ENCODE results near the gene VTI1A.

The VTI1A gene

DNA sequence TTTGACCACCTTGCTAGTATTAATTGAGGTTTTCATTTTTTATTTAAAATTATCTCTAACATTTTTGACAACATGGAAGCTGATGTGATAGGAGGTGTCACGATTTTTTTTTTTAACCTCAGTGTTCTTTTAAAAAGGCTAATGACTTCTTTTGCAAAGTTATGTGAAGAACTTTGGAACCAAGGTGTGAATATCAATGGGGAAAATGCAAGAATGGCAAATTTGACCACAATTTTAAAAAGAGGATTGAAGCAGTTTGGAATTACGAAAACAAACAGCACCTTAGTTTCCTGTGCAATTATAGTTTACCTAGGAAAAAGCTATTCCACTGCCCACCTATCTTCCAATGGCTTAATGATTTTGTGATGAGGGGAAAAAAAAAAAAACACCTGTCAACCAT is 232.4 kb downstream of the VTI1A start:
- no peak for DNase-seq (ENCODE audit: low spot score)

- no peak for DNase-seq (ENCODE audit: low spot score)
Measured at GRCh38 chr10:112680586-112680985, 233.6 kb downstream of the VTI1A start.

DNA sequence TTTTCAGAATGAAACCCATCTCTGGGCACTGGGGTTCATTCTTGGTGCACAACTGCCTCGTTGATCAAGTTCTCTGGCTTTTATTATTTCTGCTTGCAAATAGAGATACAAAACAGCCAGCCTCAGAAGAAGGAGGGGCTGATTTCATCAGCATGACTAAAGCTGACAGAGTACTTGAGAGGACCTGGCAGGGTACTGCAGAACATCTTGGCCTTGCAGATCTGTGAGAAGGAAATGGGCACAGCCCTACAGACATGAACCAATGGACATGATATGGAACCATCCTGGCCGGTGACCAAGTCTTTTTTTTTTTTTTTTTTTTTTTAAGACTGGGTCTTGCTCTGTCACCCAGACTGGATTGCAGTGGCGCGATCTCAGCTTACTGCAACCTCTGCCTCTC is 240.6 kb downstream of the VTI1A start:
- DNase-seq (ENCODE audit: low spot score), result no peak

DNA sequence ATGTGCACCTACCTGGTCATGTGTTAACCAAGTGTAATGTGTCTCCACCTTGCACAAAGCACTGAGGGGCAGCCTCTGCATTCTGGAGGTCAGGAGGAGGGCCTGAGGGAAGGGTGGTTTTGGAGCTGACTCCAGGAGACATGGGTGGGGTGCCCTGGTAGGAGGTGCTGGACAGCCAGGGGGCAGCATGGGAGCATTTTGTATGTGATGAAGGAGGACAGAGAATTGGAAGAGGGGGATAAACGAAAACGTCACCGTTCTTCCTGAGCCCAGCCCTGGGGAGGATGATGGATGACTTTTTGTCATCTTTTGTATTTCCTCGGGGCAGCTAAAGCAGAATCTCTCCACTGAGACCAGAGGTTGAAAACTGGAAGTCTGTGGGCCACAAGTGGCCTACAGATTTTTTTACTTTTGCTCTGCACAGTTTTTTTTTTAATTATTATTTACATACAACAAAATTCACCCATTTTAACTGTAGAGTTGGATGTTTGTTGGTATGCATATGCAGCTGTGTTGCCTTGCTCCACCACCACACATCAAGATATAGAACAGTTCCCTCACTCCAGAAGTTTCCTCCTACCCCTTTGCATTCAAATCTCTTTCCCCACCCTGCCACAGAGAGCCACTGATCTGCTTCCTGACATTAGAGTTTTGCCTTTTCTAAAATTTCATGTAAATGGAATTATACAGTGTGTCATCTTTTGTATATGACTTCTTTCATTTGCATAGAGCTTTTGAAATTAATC is 242.5 kb downstream of the VTI1A start:
- DNase-seq (ENCODE audit: low spot score), result no peak

DNA sequence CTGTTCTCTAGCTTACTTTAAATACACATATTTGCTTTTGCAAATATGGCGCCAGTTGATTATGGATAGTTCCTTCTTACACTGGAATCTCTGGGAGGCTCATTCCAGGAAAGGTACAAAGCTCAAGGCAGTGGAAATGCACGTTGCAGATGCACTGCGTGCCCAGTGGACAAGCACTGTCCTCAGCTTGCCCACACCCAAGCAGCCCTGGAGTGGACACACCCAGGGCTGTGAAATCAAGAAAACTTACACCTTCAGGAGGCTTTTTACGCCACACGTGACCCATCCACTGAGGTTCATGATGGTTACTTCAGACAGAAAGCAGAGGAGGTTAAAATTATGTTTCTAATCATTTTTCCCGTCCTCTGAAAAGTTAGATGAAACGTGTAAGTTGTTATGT is 248.5 kb downstream of the VTI1A start:
- DNase-seq (ENCODE audit: low spot score), result no peak

GRCh38 chr10:112696592-112696991 is 249.6 kb downstream of the VTI1A start:
- DNase-seq (ENCODE audit: low spot score), result no peak

DNA sequence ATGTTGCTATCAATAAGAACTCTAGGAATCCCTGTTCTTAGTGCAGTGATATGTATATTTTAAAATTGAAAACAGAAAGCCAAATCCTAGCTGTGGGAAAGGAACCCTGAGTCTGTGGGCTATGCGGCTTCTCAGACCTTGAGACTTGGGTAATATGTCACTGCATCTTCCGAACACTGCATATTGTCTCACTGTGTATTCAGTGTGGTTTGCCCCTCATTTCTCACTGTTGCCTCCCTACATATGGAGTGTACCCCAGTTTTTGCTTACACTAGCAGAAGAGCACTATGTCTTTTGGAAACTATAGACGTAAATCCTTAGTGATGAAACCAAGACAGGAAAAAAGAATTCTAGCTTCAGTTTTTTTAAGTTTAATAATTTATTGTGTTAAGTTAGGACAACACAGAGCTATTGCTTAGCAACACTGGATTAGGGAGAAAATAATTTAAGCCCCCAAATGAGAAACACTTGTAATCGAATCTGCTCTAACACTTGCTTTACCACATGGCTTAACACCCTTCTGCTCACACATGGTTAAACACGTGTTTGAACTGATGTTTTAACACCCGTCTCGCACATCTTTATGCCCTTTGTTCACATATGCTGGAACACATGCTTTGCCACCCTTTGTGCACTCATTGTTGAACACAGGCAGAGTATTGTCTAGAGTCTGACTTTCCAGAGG is 251.3 kb downstream of the VTI1A start:
- DNase-seq (ENCODE audit: low spot score), result no peak

- no peak for DNase-seq (ENCODE audit: low spot score)
Measured at GRCh38 chr10:112698818-112699164, 251.8 kb downstream of the VTI1A start.

- DNase-seq (ENCODE audit: low spot score), result no peak
Measured at GRCh38 chr10:112700215-112700671, 253.2 kb downstream of the VTI1A start.

- no peak for DNase-seq (ENCODE audit: low spot score)
Measured at GRCh38 chr10:112701211-112701877, 254.3 kb downstream of the VTI1A start.

DNA sequence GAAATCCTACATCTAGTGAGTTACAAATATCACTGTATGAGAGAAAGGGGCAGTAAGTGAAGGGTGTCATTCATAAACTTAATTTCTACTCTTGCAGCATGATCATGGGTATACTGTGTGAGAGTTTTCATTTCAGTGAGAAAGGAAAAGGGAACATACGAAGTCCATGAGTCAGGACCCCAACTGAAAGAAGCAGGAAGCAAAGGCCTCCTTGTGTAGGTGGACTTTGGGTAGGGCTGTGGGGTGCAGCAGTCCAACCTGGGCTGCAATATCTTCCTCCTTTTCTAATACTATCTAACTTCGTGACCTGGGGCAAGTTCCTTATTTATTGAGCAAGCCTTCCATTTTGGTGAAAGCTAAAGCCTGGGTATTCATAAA is 254.9 kb downstream of the VTI1A start:
- no peak for DNase-seq (ENCODE audit: low spot score)

GRCh38 chr10:112706577-112706976 is 259.6 kb downstream of the VTI1A start:
- no peak for DNase-seq (ENCODE audit: low spot score)

DNA sequence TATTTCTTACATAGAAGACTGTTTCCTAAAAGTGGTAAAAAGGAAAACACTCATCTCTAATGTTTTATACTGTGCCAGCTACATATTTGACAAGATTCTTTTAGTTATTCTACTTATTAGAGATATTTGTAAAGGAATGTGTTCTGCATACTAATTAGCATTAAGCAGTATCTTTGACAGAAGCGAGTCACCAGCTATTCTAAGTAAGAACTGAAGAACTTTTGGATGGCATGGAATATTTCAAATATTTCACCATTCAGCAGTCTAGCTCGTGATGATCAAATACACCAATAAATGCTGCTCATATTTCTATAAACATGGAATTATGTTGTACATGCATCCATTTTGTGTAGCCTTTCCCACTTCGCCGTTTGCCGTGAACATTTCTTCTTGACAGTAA is 261.4 kb downstream of the VTI1A start:
- DNase-seq (ENCODE audit: low spot score), result no peak

DNA sequence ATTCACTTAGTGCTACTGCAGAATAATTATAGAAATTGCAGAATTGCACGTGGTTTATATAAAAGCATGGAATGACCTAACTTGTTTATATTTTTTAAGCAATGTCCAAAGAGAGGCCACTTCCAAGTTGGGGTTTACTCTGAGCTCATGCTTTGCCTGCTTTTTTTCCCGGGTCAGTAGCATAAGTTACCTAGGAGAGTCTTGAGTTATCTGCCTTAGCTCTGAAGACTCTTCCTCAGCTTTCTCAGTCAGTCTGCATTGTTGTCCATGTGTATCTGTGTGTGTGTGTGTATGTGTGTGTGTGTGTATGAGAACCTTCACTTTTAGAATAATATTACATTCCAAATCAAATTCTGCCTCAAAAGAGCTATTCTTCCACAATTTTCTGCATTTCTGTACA is 263.5 kb downstream of the VTI1A start:
- DNase-seq (ENCODE audit: low spot score), result no peak

GRCh38 chr10:112711366-112711765 is 264.4 kb downstream of the VTI1A start:
- no peak for DNase-seq (ENCODE audit: low spot score)

- no peak for DNase-seq (ENCODE audit: low spot score)
Measured at GRCh38 chr10:112712536-112712935, 265.5 kb downstream of the VTI1A start.

- DNase-seq (ENCODE audit: low spot score), result no peak
Measured at GRCh38 chr10:112713411-112713810, 266.4 kb downstream of the VTI1A start.

DNA sequence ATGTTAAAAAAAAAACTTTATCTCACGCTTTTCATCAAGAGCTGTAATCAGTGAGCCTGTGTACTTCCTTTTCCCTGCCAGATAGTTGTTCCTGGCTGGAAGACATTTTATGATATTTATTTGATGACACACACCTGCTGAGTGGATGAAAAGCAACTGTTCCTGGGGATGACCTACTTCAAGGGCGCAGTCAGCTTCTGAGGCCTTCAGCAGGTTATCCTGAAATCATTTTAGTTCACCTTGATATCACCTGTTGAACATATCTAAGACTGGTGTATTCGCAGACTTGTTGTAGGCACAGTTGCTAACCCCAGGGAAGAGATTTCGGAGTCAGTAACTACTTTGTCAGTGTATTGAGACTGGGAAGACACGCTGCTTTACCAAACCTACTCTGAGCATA is 268.6 kb downstream of the VTI1A start:
- no peak for DNase-seq (ENCODE audit: low spot score)

DNA sequence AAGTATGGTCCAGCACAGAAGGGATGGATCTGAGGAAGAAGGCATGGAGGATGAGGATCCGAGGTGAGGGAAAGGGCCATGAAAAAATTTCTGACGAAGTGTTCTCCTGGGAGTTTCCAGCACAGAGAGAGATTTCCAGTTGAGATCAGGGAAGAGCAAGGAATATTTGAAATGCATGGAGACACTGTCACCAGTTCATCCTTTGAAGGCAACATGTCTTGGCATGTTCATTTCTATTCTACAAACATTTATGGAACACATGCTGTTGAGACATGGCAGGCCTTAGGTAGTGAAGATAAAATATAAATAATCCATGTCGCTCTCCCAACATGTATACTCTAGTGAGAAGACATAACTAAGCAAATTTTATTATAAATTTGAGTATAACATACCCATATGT is 269.1 kb downstream of the VTI1A start:
- DNase-seq (ENCODE audit: low spot score), result no peak

GRCh38 chr10:112716924-112717413 is 270.0 kb downstream of the VTI1A start:
- no peak for DNase-seq (ENCODE audit: low spot score)

DNA sequence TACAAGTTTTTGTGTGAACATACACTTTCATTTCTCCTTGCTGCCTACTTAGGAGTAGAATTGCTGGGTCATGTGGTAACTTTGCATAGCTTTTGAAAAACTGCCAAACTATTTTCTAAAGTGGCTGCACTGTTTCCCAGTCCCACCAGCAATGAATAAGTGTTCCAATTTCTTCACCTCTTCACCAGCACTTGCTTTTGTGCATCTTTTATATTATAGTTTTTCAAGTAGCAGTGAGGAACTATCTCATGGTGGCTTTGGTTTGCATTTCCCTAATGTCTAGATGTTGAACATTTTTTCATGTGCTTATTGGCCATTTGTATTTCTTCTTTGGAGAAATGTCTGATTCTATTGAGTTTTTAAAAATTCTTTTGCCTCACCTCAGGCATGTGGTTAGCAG is 273.2 kb downstream of the VTI1A start:
- DNase-seq (ENCODE audit: low spot score), result no peak

DNA sequence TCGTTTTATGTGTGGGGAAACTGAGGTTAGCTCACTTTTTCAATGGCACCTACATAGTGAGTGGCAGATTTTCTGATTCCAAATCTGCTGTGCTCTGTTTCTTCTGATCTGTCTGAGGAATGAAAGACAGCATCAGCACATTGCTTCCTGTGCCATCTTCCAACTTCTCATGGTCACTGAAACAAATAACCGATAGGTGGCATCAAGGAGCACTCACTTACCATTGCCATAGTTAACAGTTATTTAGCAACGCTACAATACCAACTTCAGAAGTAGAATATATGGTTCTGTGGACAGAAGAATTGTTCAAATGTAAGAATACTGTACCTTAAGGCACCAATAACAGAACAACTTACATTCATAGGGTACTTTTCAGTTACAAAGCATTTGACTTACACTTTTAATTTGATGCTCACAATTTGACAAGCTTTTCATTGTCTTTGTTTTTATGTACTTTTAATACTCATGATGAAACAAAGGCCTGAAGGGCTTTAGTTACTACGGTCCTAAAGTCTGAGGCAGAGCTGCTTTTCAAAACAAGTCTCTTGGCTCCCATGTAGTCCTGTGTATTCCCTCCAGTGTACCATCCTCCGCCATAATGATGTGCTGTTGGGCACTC is 274.2 kb downstream of the VTI1A start:
- DNase-seq (ENCODE audit: low spot score), result peak; percentile 32

GRCh38 chr10:112722758-112723157 is 275.7 kb downstream of the VTI1A start:
- DNase-seq (ENCODE audit: low spot score), result peak; percentile 42

All from COLO829 (cell line).